ENCODE measurements around the gene INSL6. TPM values are rescaled to one million over a fixed set of nuclear protein-coding genes. Genes with fewer than 3 reads are reported as not detected.
A peak's percentile ranks its signal among the peaks of the same experiment; 100 is the strongest.

Gene INSL6
- total and polyA plus RNA-seq, 2 of the 8 experiments (the other 6 are each of a cell fraction or from before 2014, with no cell fraction given): not detected

DNA sequence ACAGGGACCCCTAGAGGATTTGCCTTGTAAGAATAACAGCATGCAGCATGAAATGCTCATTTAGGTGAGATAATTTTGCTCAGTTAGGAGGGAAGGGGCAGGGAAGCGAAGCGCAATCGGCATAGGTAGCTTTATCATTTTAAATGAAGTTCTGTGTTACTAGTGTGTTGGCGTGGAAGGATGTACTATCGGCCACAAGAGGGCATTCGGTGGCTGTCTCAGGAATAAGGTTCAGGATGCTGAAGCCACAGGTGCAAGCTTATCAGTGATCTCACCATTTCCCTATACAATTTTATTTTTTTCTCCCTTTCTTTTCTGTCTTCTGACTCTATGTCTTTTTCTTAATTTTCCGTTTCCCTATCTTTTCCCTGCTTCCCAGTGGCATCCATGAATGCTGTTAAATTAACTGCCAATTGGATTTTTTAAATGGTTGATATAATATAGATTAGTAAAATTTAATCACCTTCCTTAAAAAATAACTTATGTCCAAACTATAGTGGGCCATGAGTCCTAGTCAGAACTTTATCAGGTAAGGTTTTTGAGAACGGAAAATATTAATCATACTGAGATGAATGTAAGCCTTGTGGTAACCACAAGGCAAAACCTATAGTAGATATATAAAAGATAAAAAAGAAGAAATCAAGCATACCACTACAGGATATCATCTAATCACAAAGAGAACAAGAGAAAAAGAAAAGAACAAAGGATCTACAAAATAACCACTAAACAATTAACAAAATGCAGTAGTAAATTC, 1.2 kb upstream of the INSL6 start:
- Histone ChIP-seq H4K8ac (ENCODE audit: extremely low read depth, insufficient read depth, low read length) (no peak overlapping the region), H3K9me3 (ENCODE audit: insufficient read depth in 2 of 2, low read depth in 1 of 2, low read length in 1 of 2) (no peaks in the 10 kb centered on the region; a peak in 1 of 4 replicates), H2BK120ac (replicated peaks; ENCODE audit: low read depth, low read length) (no peak overlapping the region), H3K4me2 (ENCODE audit: insufficient read depth in 1 of 2, low read depth in 2 of 2, low read length in 2 of 2) (no peak overlapping the region), H3K23me2 (ENCODE audit: low read depth, low read length) (no peaks in the 10 kb centered on the region), H3K79me2 (ENCODE audit: control insufficient read depth in 1 of 2, insufficient read depth in 2 of 2, low read length in 2 of 2) (no peaks in the 10 kb centered on the region), H2BK20ac (ENCODE audit: low read length) (no peak overlapping the region), H4K20me1 (replicated peaks in 1 of 2; ENCODE audit: control insufficient read depth in 1 of 2, insufficient read depth in 2 of 2, low read length in 2 of 2) (no peaks in the 10 kb centered on the region), H3K27ac (ENCODE audit: low read depth, low read length) (no peak overlapping the region), H3K9ac (replicated peaks in 1 of 4; ENCODE audit: extremely low read depth in 1 of 4, low read depth in 3 of 4, low read length in 3 of 4) (no peak overlapping the region), H2BK12ac (ENCODE audit: low read depth, low read length) (no peak overlapping the region), H3K14ac (ENCODE audit: insufficient read length) (no peak overlapping the region), H3K36me3 (ENCODE audit: control insufficient read depth in 2 of 4, insufficient read depth in 4 of 4, low read length in 3 of 4) (no peaks in the 10 kb centered on the region), H3K4me3 (ENCODE audit: extremely low read depth in 1 of 4, insufficient read depth in 2 of 4, low read depth in 3 of 4, low read length in 4 of 4) (no peak overlapping the region), H3K56ac (replicated peaks; ENCODE audit: insufficient read length, low read depth, low read length) (no peak overlapping the region), H4K91ac (replicated peaks; ENCODE audit: insufficient read length, low read length) (no peak overlapping the region), H3K79me1 (ENCODE audit: low read depth, low read length) (no peaks in the 10 kb centered on the region), H4K5ac (ENCODE audit: insufficient read length, low read depth, low read length) (no peak overlapping the region), H2AFZ (ENCODE audit: low read length) (0 out of 2 replicates have a peak overlapping the region, but pooled peaks have one; percentile 28), H2BK15ac (ENCODE audit: low read length) (no peak overlapping the region), H3K4ac (replicated peaks; ENCODE audit: insufficient read length, low read depth, low read length) (no peak overlapping the region), H3K4me1 (replicated peaks in 1 of 4; ENCODE audit: control insufficient read depth in 3 of 4, insufficient read depth in 4 of 4, low read length in 3 of 4) (no peaks in the 10 kb centered on the region), H3K27me3 (replicated peaks in 1 of 4; ENCODE audit: control insufficient read depth in 3 of 4, extremely low read depth in 1 of 4, insufficient read depth in 3 of 4, low read length in 3 of 4) (no peaks in the 10 kb centered on the region), H3K18ac (ENCODE audit: extremely low read depth, low read length) (no peak overlapping the region), H2AK5ac (ENCODE audit: low read depth, low read length) (no peak overlapping the region), H2BK5ac (ENCODE audit: low read depth, low read length) (no peak overlapping the region), H3K23ac (ENCODE audit: insufficient read length) (no peak overlapping the region)
- DNase-seq (ENCODE audit: low read depth in 1 of 2, low spot score in 2 of 2): peak in 1 of 2 experiments; percentile 25
- POLR2A ChIA-PET (ENCODE audit: partially characterized antibody): no interaction called here
- 43% methylated on average over 8 of the region's 8 CpGs; no CpG with 5 or more reads in 1 of the 2 experiments for WGBS, 2 experiments (ENCODE audit: extremely low coverage in 1 of 2, insufficient coverage in 1 of 2, insufficient read length in 1 of 2, insufficient replicate concordance in 2 of 2, low coverage in 1 of 2, low lambda C conversion rate in 2 of 2, missing lambda C conversion rate in 1 of 2)
- FAIRE-seq: peak; percentile 87
- CTCF ChIA-PET (ENCODE audit: partially characterized antibody): interaction anchor here (0.6 to 4.9 kb wide), 48 partner anchors 9 to 802 kb away, joined by 3 to 39 read pairs (median 4); no protein-coding TSS in a partner anchor
- TF ChIP-seq TEAD4 (IDR thresholded peaks at IDR 0.05; ENCODE audit: low read depth, low read length) (no peak), CTBP2 (IDR thresholded peaks at IDR 0.05; ENCODE audit: borderline replicate concordance, insufficient read depth, insufficient read length, low read length) (no peak), RFX5 (IDR thresholded peaks at IDR 0.05; ENCODE audit: borderline replicate concordance, low read depth, low read length) (no peak), PHF8 (conservative IDR thresholded peaks at IDR 0.05; ENCODE audit: low read depth, low read length) (no peak), TCF12 (IDR thresholded peaks at IDR 0.05; ENCODE audit: low read depth, low read length) (no peak), BCL11A (IDR thresholded peaks at IDR 0.05; ENCODE audit: low read depth in 2 of 2, low read length in 2 of 2) (no peak), RAD21 (IDR thresholded peaks at IDR 0.05 in 1 of 2, conservative IDR thresholded peaks at IDR 0.05 in 1 of 2; ENCODE audit: low read depth in 2 of 2, low read length in 2 of 2) (peak; percentile 93), CBX5 (IDR thresholded peaks at IDR 0.05; ENCODE audit: low read depth, low read length) (no peak), CEBPB (IDR thresholded peaks at IDR 0.05; ENCODE audit: low read depth, low read length) (no peak), SP1 (IDR thresholded peaks at IDR 0.05; ENCODE audit: low read depth, low read length) (no peak), POLR2AphosphoS5 (IDR thresholded peaks at IDR 0.05; ENCODE audit: low read depth, low read length) (no peak), KDM4A (IDR thresholded peaks at IDR 0.05; ENCODE audit: low read depth, low read length, severe bottlenecking) (no peak)

Measured in H1 (cell line).